GM12872 (cell line): ENCODE measurements around the gene FAM151A.

Experiments used
- CTCF ChIP-seq: IDR thresholded peaks from 3 replicates; pipeline ENCODE4 v1.5.1; 2011; ENCODE audit warnings: low read depth, mild to moderate bottlenecking, low read length, moderate library complexity; ENCODE audit not compliant: insufficient read depth

Gene FAM151A

GRCh38 chr1:54580856-54581550 is 42.3 kb downstream of the FAM151A start:
- TF ChIP-seq CTCF = no peak

- TF ChIP-seq CTCF = no peak
These were observed 44.0 kb downstream of the FAM151A start for GRCh38 chr1:54579337-54579781.

GRCh38 chr1:54577612-54578011 is 45.7 kb downstream of the FAM151A start:
- TF ChIP-seq CTCF = no peak

DNA sequence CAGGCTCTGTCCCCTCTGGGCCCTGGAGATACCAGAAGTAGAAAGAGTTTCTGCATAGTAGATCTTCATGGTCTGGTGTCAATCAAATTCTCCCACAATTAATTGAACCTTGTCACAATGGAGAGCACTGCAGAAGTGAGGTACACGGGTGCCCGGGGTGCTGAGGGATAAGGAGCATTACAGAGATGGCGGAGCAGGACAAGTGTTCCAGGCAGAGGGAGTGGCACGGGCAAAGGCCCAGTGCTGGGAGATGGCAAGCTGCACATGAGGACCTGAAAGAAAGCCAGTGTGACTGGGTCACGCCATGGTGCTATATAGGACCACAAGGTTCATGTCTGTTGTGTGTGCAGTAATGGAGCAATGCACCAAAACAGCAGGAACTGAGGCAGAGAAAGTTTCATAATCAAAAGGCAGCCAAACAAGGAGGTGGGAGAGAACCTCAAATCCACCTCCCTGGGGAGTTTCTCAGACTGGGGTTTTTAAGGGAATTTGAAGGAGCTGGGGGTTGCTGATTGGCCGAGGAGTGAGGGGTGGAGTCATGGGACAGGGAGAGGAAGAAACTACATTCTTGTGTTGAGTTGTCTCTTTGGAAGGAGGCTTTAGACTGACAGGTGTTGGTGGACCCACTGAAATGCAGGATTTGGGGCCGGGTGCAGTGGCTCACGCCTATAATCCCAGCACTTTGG is 47.6 kb downstream of the FAM151A start:
- no peak for TF ChIP-seq CTCF

GRCh38 chr1:54575161-54575560 is 48.2 kb downstream of the FAM151A start:
- no peak for TF ChIP-seq CTCF

GRCh38 chr1:54574158-54574778 is 49.1 kb downstream of the FAM151A start:
- TF ChIP-seq CTCF = no peak

- no peak for TF ChIP-seq CTCF
These were observed 50.8 kb downstream of the FAM151A start for GRCh38 chr1:54572542-54572850.
